SK-N-SH (cell line): ENCODE results near the gene TPD52L1. TPM values are rescaled to one million over a fixed set of nuclear protein-coding genes. Genes with fewer than 3 reads are reported as not detected.

Source experiments
- CTCF ChIA-PET: fragments of 300-600, 350-600 bp; formaldehyde crosslinking; extraction: SDS; loops from one replicate; lab custom pipeline; 2021; lab: Yijun Ruan, JAX
- POLR2A ChIA-PET: fragments of 350-600 bp; sonication (Branson Sonifier 250); formaldehyde crosslinking; extraction: SDS; loops from one replicate; lab custom pipeline; 2020; ENCODE audit warnings: antibody characterized with exemption, inconsistent platforms; lab: Yijun Ruan, JAX
- DNase-seq: peaks from one replicate; pipeline ENCODE4 v3.0.0; 2012
- H2AFZ ChIP-seq: fragments of 200-600 bp; sonication (generic); 2 replicates; pipeline ENCODE4 v1.8.1; 2016; ENCODE audit warnings: antibody characterized with exemption, mild to moderate bottlenecking, low read depth
- H3F3A ChIP-seq: fragments of 200-600 bp; sonication (generic); replicated peaks from 2 replicates; pipeline ENCODE3; 2016; ENCODE audit warnings: antibody characterized with exemption, mild to moderate bottlenecking; ENCODE audit not compliant: insufficient read depth
- H3K27ac ChIP-seq, 2 experiments: fragments of 200-500 bp in 1 of 2; fragments of 200-600 bp in 1 of 2; sonication (Bioruptor generic) in 1 of 2; sonication (generic), shearing (Covaris generic) in 1 of 2; 2 replicates each; pipeline versions ENCODE4 v1.5.1 to v1.6.1; 2014 to 2016; ENCODE audit warnings: low read depth in 2 of 2, inconsistent platforms in 1 of 2, low read length in 1 of 2, mild to moderate bottlenecking in 1 of 2, mixed read lengths in 1 of 2
- H3K27me3 ChIP-seq: fragments of 200-600 bp; sonication (generic), shearing (Covaris generic); 2 replicates; pipeline ENCODE4 v1.6.1; 2016; ENCODE audit warnings: mixed run types; ENCODE audit not compliant: insufficient read depth
- H3K36me3 ChIP-seq, 2 experiments: fragments of 200-500 bp in 1 of 2; fragments of 200-600 bp in 1 of 2; sonication (Bioruptor generic) in 1 of 2; sonication (generic) in 1 of 2; replicated peaks in 1 of 2; 2 replicates each; pipeline versions ENCODE3 to v1.5.1; 2014 to 2016; ENCODE audit warnings: low read length in 1 of 2, mild to moderate bottlenecking in 1 of 2; ENCODE audit not compliant: insufficient read depth in 2 of 2, control insufficient read depth in 1 of 2
- H3K4me1 ChIP-seq, 2 experiments: fragments of 200-500 bp in 1 of 2; fragments of 200-600 bp in 1 of 2; sonication (Bioruptor generic) in 1 of 2; sonication (generic), shearing (Covaris generic) in 1 of 2; 2 replicates each; pipeline versions ENCODE4 v1.5.1 to v1.6.1; 2014 to 2016; ENCODE audit warnings: low read depth in 1 of 2, low read length in 1 of 2, mixed run types in 1 of 2; ENCODE audit not compliant: insufficient read depth in 2 of 2, control insufficient read depth in 1 of 2
- H3K4me2 ChIP-seq: fragments of 200-600 bp; sonication (generic), shearing (Covaris generic); 2 replicates; pipeline ENCODE4 v1.6.1; 2017; ENCODE audit warnings: mixed run types
- H3K4me3 ChIP-seq, 2 experiments: fragments of 200-500 bp in 1 of 2; fragments of 200-600 bp in 1 of 2; sonication (Bioruptor generic) in 1 of 2; sonication (generic), shearing (Covaris generic) in 1 of 2; 2 replicates each; pipeline versions ENCODE4 v1.5.1 to v1.8.1; 2014 to 2016; ENCODE audit warnings: low read depth in 2 of 2, inconsistent platforms in 1 of 2, low read length in 1 of 2, mild to moderate bottlenecking in 1 of 2, mixed read lengths in 1 of 2, moderate library complexity in 1 of 2
- H3K79me2 ChIP-seq: fragments of 200-600 bp; sonication (generic); 2 replicates; pipeline ENCODE4 v1.8.1; 2017; ENCODE audit warnings: mild to moderate bottlenecking; ENCODE audit not compliant: insufficient read depth
- H3K9ac ChIP-seq: fragments of 200-600 bp; sonication (generic); 2 replicates; pipeline ENCODE4 v1.6.1; 2017; ENCODE audit warnings: mixed run types
- H3K9me2 ChIP-seq: fragments of 200-600 bp; sonication (generic); 2 replicates; pipeline ENCODE4 v1.6.1; 2017; ENCODE audit warnings: mixed run types
- H3K9me3 ChIP-seq: fragments of 200-600 bp; sonication (generic); 2 replicates; pipeline ENCODE4 v1.6.1; 2017; ENCODE audit warnings: mixed run types, mild to moderate bottlenecking, moderate library complexity
- H4K20me1 ChIP-seq: fragments of 200-600 bp; sonication (generic); 2 replicates; pipeline ENCODE4 v1.6.1; 2017; ENCODE audit warnings: mild to moderate bottlenecking, mixed run types; ENCODE audit not compliant: insufficient read depth
- CHD2 ChIP-seq: fragments of 150-350 bp; IDR thresholded peaks from 2 replicates; pipeline ENCODE4 v1.6.1; 2018; ENCODE audit warnings: low read length; ENCODE audit not compliant: partially characterized antibody
- CTCF ChIP-seq: fragments of 200-600 bp; sonication (generic); IDR thresholded peaks from 2 replicates; pipeline ENCODE4 v1.6.1; 2017; ENCODE audit warnings: antibody characterized with exemption, mild to moderate bottlenecking, moderate library complexity
- EP300 ChIP-seq, 2 experiments: IDR thresholded peaks; 2 replicates each; pipeline versions ENCODE4 v1.4.0 to v1.6.1; 2012; ENCODE audit warnings: borderline replicate concordance in 1 of 2, low read depth in 1 of 2, low read length in 1 of 2
- EZH2phosphoT487 ChIP-seq: fragments of 200-600 bp; sonication (generic); IDR thresholded peaks from 2 replicates; pipeline ENCODE4 v1.6.1; 2017; ENCODE audit warnings: low read depth, mixed run types, mild to moderate bottlenecking, antibody characterized with exemption, moderate library complexity, borderline replicate concordance
- FOSL2 ChIP-seq: IDR thresholded peaks from 2 replicates; pipeline ENCODE4 v1.4.0; 2012; ENCODE audit warnings: low read depth, mild to moderate bottlenecking, moderate library complexity, borderline replicate concordance
- GATA2 ChIP-seq: sonication (generic); formaldehyde crosslinking; IDR thresholded peaks from 2 replicates; pipeline ENCODE4 v1.5.0; 2020; ENCODE audit warnings: mild to moderate bottlenecking, missing genetic modification reagents
- MAX ChIP-seq: IDR thresholded peaks from 2 replicates; pipeline ENCODE4 v1.4.0; 2012; ENCODE audit warnings: low read depth
- MXI1 ChIP-seq: IDR thresholded peaks from 2 replicates; pipeline ENCODE4 v1.6.1; 2012; ENCODE audit warnings: mild to moderate bottlenecking, low read depth, low read length, improper control_type of control experiment
- NRF1 ChIP-seq: IDR thresholded peaks from 2 replicates; pipeline ENCODE4 v1.6.1; 2012; ENCODE audit warnings: low read depth, mild to moderate bottlenecking, low read length
- PBX3 ChIP-seq: IDR thresholded peaks from 2 replicates; pipeline ENCODE4; 2012
- RAD21 ChIP-seq: IDR thresholded peaks from 2 replicates; pipeline ENCODE4 v1.6.1; 2012; ENCODE audit warnings: mild to moderate bottlenecking, low read length
- RCOR1 ChIP-seq: fragments of 150-350 bp; IDR thresholded peaks from 2 replicates; pipeline ENCODE4 v1.6.1; 2017; ENCODE audit warnings: antibody characterized with exemption, low read length
- RFX5 ChIP-seq: IDR thresholded peaks from 2 replicates; pipeline ENCODE4 v1.6.1; 2012; ENCODE audit warnings: mild to moderate bottlenecking, improper control_type of control experiment, low read length
- RXRA ChIP-seq: IDR thresholded peaks from 2 replicates; pipeline ENCODE4 v1.4.0; 2012; ENCODE audit warnings: low read depth, mild to moderate bottlenecking, borderline replicate concordance
- SIN3A ChIP-seq: IDR thresholded peaks from 2 replicates; pipeline ENCODE4 v1.6.1; 2012; ENCODE audit warnings: low read depth, mild to moderate bottlenecking, low read length, moderate library complexity, borderline replicate concordance
- TAF1 ChIP-seq: IDR thresholded peaks from 2 replicates; pipeline ENCODE4 v1.6.1; 2012; ENCODE audit warnings: low read depth, mild to moderate bottlenecking, low read length, moderate library complexity, borderline replicate concordance
- TEAD4 ChIP-seq: IDR thresholded peaks from 2 replicates; pipeline ENCODE4 v1.4.0; 2012; ENCODE audit warnings: mild to moderate bottlenecking, borderline replicate concordance; ENCODE audit not compliant: insufficient read depth
- USF1 ChIP-seq: IDR thresholded peaks from 2 replicates; pipeline ENCODE4 v1.4.0; 2012; ENCODE audit warnings: low read depth, borderline replicate concordance
- YY1 ChIP-seq: IDR thresholded peaks from 2 replicates; pipeline ENCODE4 v1.4.0; 2012; ENCODE audit warnings: low read depth, mild to moderate bottlenecking
- WGBS: methylation state at CpG from one replicate; pipeline ENCODE4 v1.1.6; 2017; ENCODE audit warnings: low lambda C conversion rate; 5-methylcytosine and 5-hydroxymethylcytosine counted together
- polyA plus RNA-seq, 3 experiments: library from polyadenylated mRNA; depleted of rRNA; stranded (reverse); fragments of >200 nt; gene quantifications; 2 replicates each; pipeline ENCODE4 v1.2.3, GENCODE V29; 2012

TPD52L1 gene
- polyA plus RNA-seq, 1 of the 3 experiments (the other 2 are of a cell fraction): 0.13 TPM

GRCh38 chr6:125285353-125285752 lies 131.8 kb downstream of the TPD52L1 start:
- Histone ChIP-seq H3K36me3 (peaks cover 22 to 32% of the 10 kb centered on the region in 2 experiments), H3K9ac (no peak overlapping the region), H3K27me3 (no peaks in the 10 kb centered on the region), H2AFZ (no peak overlapping the region), H3F3A (no peaks in the 10 kb centered on the region), H3K27ac (no peak overlapping the region), H3K4me2 (no peak overlapping the region), H3K79me2 (no peaks in the 10 kb centered on the region), H4K20me1 (no peaks in the 10 kb centered on the region), H3K4me1 (no peaks in the 10 kb centered on the region), H3K9me2 (no peaks in the 10 kb centered on the region), H3K4me3 (no peak overlapping the region), H3K9me3 (no peaks in the 10 kb centered on the region)
- no peak for DNase-seq
- 92% methylated on average over 1 of the region's 1 CpG for WGBS
- no peak for TF ChIP-seq RFX5
- no peak for TF ChIP-seq CTCF
- TF ChIP-seq SIN3A: no peak
- no peak for TF ChIP-seq USF1
- no peak for TF ChIP-seq RCOR1
- TF ChIP-seq FOSL2: no peak
- no peak for TF ChIP-seq EZH2phosphoT487
- TF ChIP-seq YY1: no peak
- TF ChIP-seq CHD2: no peak
- no peak for TF ChIP-seq TEAD4
- TF ChIP-seq GATA2: no peak
- TF ChIP-seq PBX3: no peak
- no peak for TF ChIP-seq TAF1
- TF ChIP-seq EP300 (IDR thresholded peaks at IDR 0.05; ENCODE audit: borderline replicate concordance in 1 of 2, low read depth in 1 of 2, low read length in 1 of 2): no peak
- no peak for TF ChIP-seq NRF1
- TF ChIP-seq RAD21: no peak
- no peak for TF ChIP-seq MAX
- TF ChIP-seq MXI1: no peak
- no peak for TF ChIP-seq RXRA
- CTCF ChIA-PET: no interaction called here
- POLR2A ChIA-PET: no interaction called here
